Measurements from ENCODE around the gene WIPF1. TPM values are rescaled to one million over a fixed set of nuclear protein-coding genes. Genes with fewer than 3 reads are reported as not detected.
"Not testable (repeated sequence)": the region's sequence is repeated elsewhere in the genome, so short reads cannot be mapped to it uniquely, and the experiment has no call there.

The WIPF1 gene
- total and polyA plus RNA-seq, 4 experiments from 2014 or later = 79.2 to 484 (median 326) TPM

GRCh38 chr2:174555998-174556397 lies 41.6 kb downstream of the WIPF1 start:
- Histone ChIP-seq H3K9me3 (ENCODE audit: control insufficient read depth in 1 of 2, low read length in 2 of 2) (no peaks in the 10 kb centered on the region), H3K4me3 (ENCODE audit: low read length in 2 of 2) (no peak overlapping the region), H3K4me1 (ENCODE audit: insufficient read depth, low read length) (peaks cover 39% of the 10 kb centered on the region), H3K36me3 (ENCODE audit: insufficient read depth, low read length) (peaks cover 18% of the 10 kb centered on the region), H3K27ac (ENCODE audit: low read depth, low read length) (no peak overlapping the region), H3K27me3 (ENCODE audit: insufficient read depth, low read length) (no peaks in the 10 kb centered on the region)
- H3K36me3 Mint-ChIP-seq = peaks cover 6 to 42% of the 10 kb centered on the region in 2 donors
- ChIA-PET CTCF (ENCODE audit: partially characterized antibody) (interaction anchor here (0.7 to 2.8 kb wide), 7 partner anchors 9 to 141 kb away, joined by 3 to 17 read pairs (median 4); partner anchors contain the start of gene GPR155), POLR2A (ENCODE audit: partially characterized antibody) (interaction anchor here (0.6 to 2.7 kb wide), 10 partner anchors 9 to 93 kb away, joined by 3 to 14 read pairs (median 6); partner anchors contain the start of gene WIPF1)
- no peak for DNase-seq
- intact Hi-C loops (cut with micrococcal nuclease) = loop anchor here (2.0 kb wide), 2 partner anchors 13 to 69 kb away; partner anchors contain the start of gene GPR155
- peak overlapping the region; percentile 6 to 87 (median 63) for H3K27ac Mint-ChIP-seq
- H3K4me3 Mint-ChIP-seq = no peak overlapping the region
- peaks cover 0 to 1% (median 0%) of the 10 kb centered on the region in 8 donors for H3K9me3 Mint-ChIP-seq
- no peaks in the 10 kb centered on the region for H3K27me3 Mint-ChIP-seq
- peaks cover 29 to 54% (median 37%) of the 10 kb centered on the region in 4 donors for H3K4me1 Mint-ChIP-seq

GRCh38 chr2:174554529-174555150 lies 43.0 kb downstream of the WIPF1 start:
- Histone ChIP-seq H3K4me3 (ENCODE audit: low read length in 2 of 2) (no peak overlapping the region), H3K36me3 (ENCODE audit: insufficient read depth, low read length) (peaks cover 8% of the 10 kb centered on the region), H3K9me3 (ENCODE audit: control insufficient read depth in 1 of 2, low read length in 2 of 2) (no peaks in the 10 kb centered on the region), H3K4me1 (ENCODE audit: insufficient read depth, low read length) (peaks cover 39% of the 10 kb centered on the region), H3K27ac (ENCODE audit: low read depth, low read length) (peak overlapping the region; percentile 67), H3K27me3 (ENCODE audit: insufficient read depth, low read length) (no peaks in the 10 kb centered on the region)
- Mint-ChIP-seq H3K36me3 (peaks cover 3 to 30% of the 10 kb centered on the region in 2 donors), H3K27me3 (no peaks in the 10 kb centered on the region), H3K9me3 (peaks cover 0 to 1% (median 0%) of the 10 kb centered on the region in 8 donors), H3K27ac (peak overlapping the region; percentile 83 to 97 (median 89)), H3K4me1 (peaks cover 31 to 52% (median 37%) of the 10 kb centered on the region in 4 donors), H3K4me3 (peak overlapping the region; percentile 57 to 85 (median 74))
- intact Hi-C loops (cut with micrococcal nuclease) = loop anchor here (2.0 kb wide), 2 partner anchors 14 to 68 kb away; partner anchors contain the start of gene GPR155
- DNase-seq = peak; percentile 25 to 48 (median 36)
- CTCF ChIA-PET (ENCODE audit: partially characterized antibody) = interaction anchor here (1.0 to 2.8 kb wide), 8 partner anchors 8 to 133 kb away, joined by 3 to 17 read pairs (median 3); no protein-coding TSS in a partner anchor
- POLR2A ChIA-PET (ENCODE audit: partially characterized antibody) = interaction anchor here (0.7 to 2.7 kb wide), 16 partner anchors 8 to 132 kb away, joined by 3 to 14 read pairs (median 4); partner anchors contain the start of genes GPR155 and WIPF1

- POLR2A ChIA-PET (ENCODE audit: partially characterized antibody) = interaction anchor here (1.0 to 2.7 kb wide), 8 partner anchors 11 to 133 kb away, joined by 3 to 14 read pairs (median 6); partner anchors contain the start of genes GPR155 and WIPF1
- H3K4me3 ChIP-seq (ENCODE audit: low read length in 2 of 2) = no peak overlapping the region
- peaks cover 1% of the 10 kb centered on the region for H3K36me3 ChIP-seq (ENCODE audit: insufficient read depth, low read length)
- H3K27ac ChIP-seq (ENCODE audit: low read depth, low read length) = peak overlapping the region; percentile 67
- intact Hi-C loops (cut with micrococcal nuclease) = loop anchor here (2.0 kb wide), 2 partner anchors 15 to 67 kb away; partner anchors contain the start of gene GPR155
- CTCF ChIA-PET (ENCODE audit: partially characterized antibody) = interaction anchor here (1.2 to 2.8 kb wide), 5 partner anchors 70 to 134 kb away, joined by 3 to 17 read pairs (median 3); no protein-coding TSS in a partner anchor
- Mint-ChIP-seq H3K36me3 (peaks cover 3 to 23% of the 10 kb centered on the region in 2 donors), H3K4me1 (peaks cover 31 to 52% (median 37%) of the 10 kb centered on the region in 4 donors), H3K27me3 (no peaks in the 10 kb centered on the region), H3K4me3 (peak overlapping the region; percentile 57 to 85 (median 74)), H3K9me3 (peaks cover 0 to 1% (median 0%) of the 10 kb centered on the region in 8 donors), H3K27ac (peak overlapping the region; percentile 83 to 97 (median 89))
- no peaks in the 10 kb centered on the region for H3K9me3 ChIP-seq (ENCODE audit: control insufficient read depth in 1 of 2, low read length in 2 of 2)
- peak; percentile 33 to 58 (median 49) for DNase-seq
- H3K4me1 ChIP-seq (ENCODE audit: insufficient read depth, low read length) = peaks cover 39% of the 10 kb centered on the region
- H3K27me3 ChIP-seq (ENCODE audit: insufficient read depth, low read length) = no peaks in the 10 kb centered on the region
Measured at GRCh38 chr2:174553811-174554493, 43.7 kb downstream of the WIPF1 start.

- CTCF ChIA-PET (ENCODE audit: partially characterized antibody) = interaction anchor here (1.2 kb wide), 1 partner anchor 89 kb away, joined by 5 read pairs; no protein-coding TSS in a partner anchor
- H3K36me3 ChIP-seq (ENCODE audit: insufficient read depth, low read length) = no peaks in the 10 kb centered on the region
- POLR2A ChIA-PET (ENCODE audit: partially characterized antibody) = interaction anchor here (0.7 to 1.6 kb wide), 2 partner anchors 39 to 60 kb away, joined by 3 to 4 read pairs; no protein-coding TSS in a partner anchor
- Mint-ChIP-seq H3K4me1 (peaks cover 31 to 52% (median 37%) of the 10 kb centered on the region in 4 donors), H3K4me3 (peak overlapping the region in 5 of 8 donors; percentile 21 to 73 (median 57)), H3K27ac (peak overlapping the region; percentile 78 to 92 (median 86)), H3K36me3 (peaks cover 3 to 16% of the 10 kb centered on the region in 2 donors), H3K27me3 (no peaks in the 10 kb centered on the region), H3K9me3 (peaks cover 0 to 1% (median 0%) of the 10 kb centered on the region in 8 donors)
- H3K27ac ChIP-seq (ENCODE audit: low read depth, low read length) = no peak overlapping the region
- no peak overlapping the region for H3K4me3 ChIP-seq (ENCODE audit: low read length in 2 of 2)
- no peaks in the 10 kb centered on the region for H3K9me3 ChIP-seq (ENCODE audit: control insufficient read depth in 1 of 2, low read length in 2 of 2)
- H3K27me3 ChIP-seq (ENCODE audit: insufficient read depth, low read length) = no peaks in the 10 kb centered on the region
- no peak for DNase-seq
- intact Hi-C loops (cut with micrococcal nuclease) = no loop called here
- H3K4me1 ChIP-seq (ENCODE audit: insufficient read depth, low read length) = peaks cover 39% of the 10 kb centered on the region
Measured at GRCh38 chr2:174552880-174553279, 44.7 kb downstream of the WIPF1 start.

- ChIA-PET POLR2A (ENCODE audit: partially characterized antibody) (interaction anchor here (0.9 to 1.6 kb wide), 3 partner anchors 51 to 132 kb away, joined by 3 to 4 read pairs (median 3); no protein-coding TSS in a partner anchor), CTCF (ENCODE audit: partially characterized antibody) (interaction anchor here (1.7 to 2.2 kb wide), 2 partner anchors 89 to 136 kb away, joined by 5 to 6 read pairs; no protein-coding TSS in a partner anchor)
- H3K9me3 Mint-ChIP-seq = peaks cover 0 to 2% (median 0%) of the 10 kb centered on the region in 8 donors
- H3K27me3 ChIP-seq (ENCODE audit: insufficient read depth, low read length) = no peaks in the 10 kb centered on the region
- no peak for DNase-seq
- H3K27ac ChIP-seq (ENCODE audit: low read depth, low read length) = no peak overlapping the region
- intact Hi-C loops (cut with micrococcal nuclease) = no loop called here
- H3K9me3 ChIP-seq (ENCODE audit: control insufficient read depth in 1 of 2, low read length in 2 of 2) = no peaks in the 10 kb centered on the region
- peaks cover 8 to 14% of the 10 kb centered on the region in 2 donors for H3K36me3 Mint-ChIP-seq
- H3K36me3 ChIP-seq (ENCODE audit: insufficient read depth, low read length) = no peaks in the 10 kb centered on the region
- H3K4me3 Mint-ChIP-seq = peak overlapping the region in 2 of 8 donors; percentile 41 to 59
- peak overlapping the region in 6 of 7 donors; percentile 18 to 92 (median 70) for H3K27ac Mint-ChIP-seq
- peaks cover 31 to 50% (median 39%) of the 10 kb centered on the region in 4 donors for H3K4me1 Mint-ChIP-seq
- no peaks in the 10 kb centered on the region for H3K27me3 Mint-ChIP-seq
- H3K4me1 ChIP-seq (ENCODE audit: insufficient read depth, low read length) = peaks cover 39% of the 10 kb centered on the region
- H3K4me3 ChIP-seq (ENCODE audit: low read length in 2 of 2) = no peak overlapping the region
Measured at GRCh38 chr2:174551697-174552096, 45.9 kb downstream of the WIPF1 start.

- H3K27ac Mint-ChIP-seq; H3K36me3 ChIP-seq (ENCODE audit: insufficient read depth, low read length); DNase-seq; H3K27me3 Mint-ChIP-seq; H3K4me3 Mint-ChIP-seq; H3K27ac ChIP-seq (ENCODE audit: low read depth, low read length); H3K4me3 ChIP-seq (ENCODE audit: low read length in 2 of 2); H3K9me3 ChIP-seq (ENCODE audit: control insufficient read depth in 1 of 2, low read length in 2 of 2); intact Hi-C loops (cut with micrococcal nuclease); H3K27me3 ChIP-seq (ENCODE audit: insufficient read depth, low read length); H3K9me3 Mint-ChIP-seq: not testable (repeated sequence)
- Mint-ChIP-seq H3K4me1 (peaks cover 18 to 23% (median 19%) of the 10 kb centered on the region in 4 donors), H3K36me3 (peaks cover 4 to 13% of the 10 kb centered on the region in 2 donors)
- ChIA-PET POLR2A (ENCODE audit: partially characterized antibody) (interaction anchor here (1.1 to 1.2 kb wide), 2 partner anchors 11 to 15 kb away, joined by 3 to 4 read pairs; no protein-coding TSS in a partner anchor), CTCF (ENCODE audit: partially characterized antibody) (interaction anchor here (0.7 to 3.2 kb wide), 4 partner anchors 50 to 87 kb away, joined by 3 to 58 read pairs (median 5); no protein-coding TSS in a partner anchor)
- peaks cover 16% of the 10 kb centered on the region for H3K4me1 ChIP-seq (ENCODE audit: insufficient read depth, low read length)
Measured at GRCh38 chr2:174548646-174549045, 49.0 kb downstream of the WIPF1 start.

All from CD4-positive, alpha-beta memory T cell (primary cell).